Chondrocyte (in vitro differentiated cells): ENCODE results near the gene PPP2R5A. TPM values are rescaled to one million over a fixed set of nuclear protein-coding genes. Genes with fewer than 3 reads are reported as not detected.

Experiments used
- DNase-seq: peaks from one replicate; pipeline ENCODE4 v3.0.0; 2021; ENCODE audit warnings: mixed read lengths, low spot score
- H3K27ac Mint-ChIP-seq: one replicate; pipeline ENCODE4 v1.8.0; 2021; ENCODE audit warnings: mild to moderate bottlenecking, moderate library complexity, mixed read lengths; ENCODE audit not compliant: unreplicated experiment
- H3K27me3 Mint-ChIP-seq: 2 replicates; pipeline ENCODE4 v1.8.0; 2021; ENCODE audit warnings: low read depth, mixed read lengths
- H3K36me3 Mint-ChIP-seq: 2 replicates; pipeline ENCODE4 v1.8.0; 2021; ENCODE audit warnings: low read depth, mixed read lengths
- H3K4me1 Mint-ChIP-seq: 2 replicates; pipeline ENCODE4 v1.8.0; 2021; ENCODE audit warnings: low read depth, mild to moderate bottlenecking, mixed read lengths
- H3K4me3 Mint-ChIP-seq: one replicate; pipeline ENCODE4 v1.8.0; 2021; ENCODE audit warnings: mild to moderate bottlenecking, moderate library complexity, mixed read lengths; ENCODE audit not compliant: unreplicated experiment
- H3K9me3 Mint-ChIP-seq: 2 replicates; pipeline ENCODE4 v1.8.0; 2021; ENCODE audit warnings: low read depth, mixed read lengths
- CTCF ChIP-seq: fragments of 200-600 bp; sonication (generic); IDR thresholded peaks from 2 replicates; pipeline ENCODE4 v1.5.0; 2021; ENCODE audit warnings: antibody characterized with exemption, mild to moderate bottlenecking, moderate library complexity
- total RNA-seq: library from RNA; stranded (reverse); gene quantifications from 3 replicates; pipeline ENCODE4 v1.2.1, GENCODE V29; 2021

Gene PPP2R5A
- total RNA-seq, 1 donor from 2014 or later = 16.8 TPM

DNA sequence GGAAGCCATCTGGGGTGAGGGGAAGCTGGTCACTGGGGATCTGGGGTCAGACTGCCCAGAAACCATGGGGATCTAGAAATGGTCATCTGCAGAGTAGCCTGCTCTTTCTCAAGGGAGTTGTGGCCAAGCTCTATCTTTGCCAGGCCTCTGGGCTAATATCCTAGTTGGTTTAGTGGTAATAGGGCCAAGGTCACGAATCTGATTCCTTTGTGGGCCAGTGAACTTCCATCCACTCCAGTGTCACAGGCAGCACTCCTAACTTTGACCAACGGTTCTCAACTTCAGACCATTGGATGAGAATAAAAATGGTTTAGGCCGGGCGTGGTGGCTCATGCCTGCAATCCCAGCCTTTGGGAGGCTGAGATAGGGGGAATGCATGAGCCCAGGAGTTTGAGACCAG is 28.1 kb upstream of the PPP2R5A start:
- H3K4me3 Mint-ChIP-seq = no peak overlapping the region
- no peaks in the 10 kb centered on the region for H3K9me3 Mint-ChIP-seq
- H3K27me3 Mint-ChIP-seq = no peaks in the 10 kb centered on the region
- H3K27ac Mint-ChIP-seq = no peak overlapping the region
- DNase-seq = no peak
- H3K4me1 Mint-ChIP-seq = no peaks in the 10 kb centered on the region
- TF ChIP-seq CTCF = no peak
- H3K36me3 Mint-ChIP-seq = peaks cover 2% of the 10 kb centered on the region

DNA sequence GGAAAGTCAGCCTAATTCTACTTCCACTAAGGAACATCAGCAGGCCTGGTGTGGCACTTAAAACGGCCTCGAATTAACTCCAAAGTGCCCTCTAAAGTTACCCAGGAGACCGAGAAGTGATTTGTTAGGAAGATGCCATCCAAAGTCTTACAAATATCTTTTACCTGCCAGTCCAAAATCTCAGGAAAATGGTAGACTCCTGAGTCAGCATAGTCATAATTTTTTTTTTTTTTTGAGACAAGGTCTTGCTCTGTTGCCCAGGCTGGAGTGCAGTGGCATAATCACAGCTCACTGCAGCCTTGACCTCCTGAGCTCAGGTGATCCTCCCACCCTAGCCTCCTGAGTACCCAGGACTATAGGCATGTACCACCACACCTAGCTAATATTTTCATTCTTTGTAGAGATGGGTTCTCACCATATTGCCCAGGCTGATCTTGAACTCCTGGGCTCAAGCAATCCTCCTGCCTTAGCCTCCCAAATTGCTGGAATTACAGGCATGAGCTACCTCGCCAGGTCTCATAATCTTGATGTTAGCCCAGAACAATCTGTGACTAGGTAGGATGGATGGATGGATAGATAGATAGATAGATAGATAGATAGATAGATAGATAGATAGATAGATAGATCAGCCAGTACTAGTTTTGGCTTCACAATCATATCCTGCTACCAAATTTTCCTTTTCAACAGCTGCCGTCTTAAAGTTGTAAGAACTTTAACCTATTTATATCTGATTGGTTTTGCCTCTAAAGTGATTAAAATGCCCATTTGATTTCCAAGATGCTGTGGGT is 25.3 kb upstream of the PPP2R5A start:
- no peak for DNase-seq
- Mint-ChIP-seq H3K4me1 (no peaks in the 10 kb centered on the region), H3K9me3 (no peaks in the 10 kb centered on the region), H3K36me3 (peaks cover 2% of the 10 kb centered on the region), H3K4me3 (no peak overlapping the region), H3K27me3 (no peaks in the 10 kb centered on the region), H3K27ac (no peak overlapping the region)
- TF ChIP-seq CTCF = no peak

DNA sequence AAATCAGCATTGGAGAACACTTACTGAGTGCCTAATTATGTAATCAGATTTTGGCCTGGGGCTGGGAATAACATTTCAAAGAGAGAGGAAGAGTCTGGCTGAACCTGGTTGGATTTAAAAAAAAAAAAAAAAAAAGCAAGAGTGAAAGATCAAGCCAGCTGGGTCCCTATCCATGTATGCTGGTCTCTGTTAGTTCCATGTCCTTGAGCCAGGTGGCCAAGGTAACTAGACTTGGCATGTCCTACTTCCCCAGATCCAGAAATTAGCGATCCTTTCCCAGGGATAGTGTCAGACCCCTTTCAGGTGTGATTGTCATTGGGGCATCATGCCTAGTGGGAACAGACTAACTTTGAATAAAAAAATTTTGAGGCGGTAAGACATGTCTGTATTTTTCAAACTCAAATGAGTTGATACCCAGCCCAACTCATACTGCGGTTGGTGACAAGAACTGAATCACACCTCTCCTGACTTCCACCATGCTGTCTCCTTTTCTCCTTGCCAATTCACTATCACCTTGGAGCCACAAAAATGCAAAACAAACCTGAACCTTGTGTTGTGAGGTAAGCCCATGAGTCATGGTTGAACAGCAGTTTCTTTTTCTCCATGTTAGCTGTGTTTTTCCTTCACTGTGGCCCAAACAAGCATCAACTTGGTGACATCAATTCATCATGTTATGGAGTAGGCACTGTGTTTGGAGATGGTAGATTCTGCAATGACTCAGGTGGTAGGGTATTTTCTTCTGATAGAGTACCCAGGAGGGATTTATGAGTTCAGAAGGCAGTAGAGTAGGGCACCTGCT is 24.5 kb upstream of the PPP2R5A start:
- DNase-seq = no peak
- Mint-ChIP-seq H3K9me3 (no peaks in the 10 kb centered on the region), H3K36me3 (peaks cover 2% of the 10 kb centered on the region), H3K4me3 (no peak overlapping the region), H3K27me3 (no peaks in the 10 kb centered on the region), H3K4me1 (no peaks in the 10 kb centered on the region), H3K27ac (no peak overlapping the region)
- TF ChIP-seq CTCF = no peak

DNA sequence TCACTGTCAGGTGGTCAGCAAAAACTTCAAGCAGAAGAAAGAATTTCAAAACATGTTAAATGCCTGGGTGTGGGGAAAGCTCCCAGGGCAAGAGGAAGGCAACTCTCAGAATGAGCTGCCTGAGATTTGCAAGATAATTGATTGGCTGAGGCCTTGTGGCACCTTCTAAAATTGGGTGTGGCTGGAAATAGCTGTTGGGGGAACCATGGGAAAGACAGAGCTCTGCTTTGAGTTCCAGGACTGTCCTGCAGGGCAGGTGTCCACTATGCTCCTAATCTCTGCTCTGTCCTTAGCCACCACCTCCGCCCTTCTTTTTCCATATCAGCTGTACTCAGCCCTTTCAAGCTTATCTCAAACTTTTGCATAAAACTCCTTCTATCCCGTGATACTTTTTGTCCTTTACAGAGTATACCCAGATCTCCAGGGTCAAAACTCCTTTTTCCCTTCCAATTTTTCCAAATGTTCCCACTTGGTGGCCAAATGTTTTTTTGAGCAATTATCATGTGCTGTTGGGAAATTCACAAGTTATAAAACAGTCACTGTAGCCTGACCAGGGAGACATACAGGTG is 23.8 kb upstream of the PPP2R5A start:
- Mint-ChIP-seq H3K9me3 (no peaks in the 10 kb centered on the region), H3K27ac (no peak overlapping the region), H3K27me3 (no peaks in the 10 kb centered on the region), H3K4me1 (no peaks in the 10 kb centered on the region), H3K4me3 (no peak overlapping the region), H3K36me3 (peaks cover 2% of the 10 kb centered on the region)
- TF ChIP-seq CTCF = peak; percentile 10
- no peak for DNase-seq

DNA sequence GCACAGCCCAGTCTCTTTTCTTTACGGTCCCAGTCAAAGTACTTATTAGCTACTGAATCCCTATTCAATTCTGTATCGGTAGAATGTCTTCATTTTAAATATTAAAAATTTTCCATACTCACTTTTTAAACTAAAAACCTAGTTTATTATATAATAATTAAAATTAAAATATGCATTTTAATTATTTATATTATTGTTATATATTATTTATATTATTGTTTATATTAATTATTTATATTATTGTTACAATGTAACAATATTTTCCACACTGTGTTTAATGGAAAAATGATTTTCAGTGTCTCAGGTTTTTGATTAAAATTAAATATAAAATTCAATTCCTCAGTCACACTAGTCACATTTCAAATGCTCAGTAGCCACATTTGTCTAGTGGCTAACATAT is 18.2 kb upstream of the PPP2R5A start:
- H3K27ac Mint-ChIP-seq = no peak overlapping the region
- DNase-seq = no peak
- peaks cover 11% of the 10 kb centered on the region for H3K4me1 Mint-ChIP-seq
- no peaks in the 10 kb centered on the region for H3K36me3 Mint-ChIP-seq
- H3K9me3 Mint-ChIP-seq = no peaks in the 10 kb centered on the region
- peaks cover 1% of the 10 kb centered on the region for H3K27me3 Mint-ChIP-seq
- H3K4me3 Mint-ChIP-seq = no peak overlapping the region
- no peak for TF ChIP-seq CTCF
